ENCODE measurements around the gene RXFP2. TPM values are rescaled to one million over a fixed set of nuclear protein-coding genes. Genes with fewer than 3 reads are reported as not detected.

Gene RXFP2
- total and polyA plus RNA-seq, 12 donors: 0.01 TPM; not detected in 11

DNA sequence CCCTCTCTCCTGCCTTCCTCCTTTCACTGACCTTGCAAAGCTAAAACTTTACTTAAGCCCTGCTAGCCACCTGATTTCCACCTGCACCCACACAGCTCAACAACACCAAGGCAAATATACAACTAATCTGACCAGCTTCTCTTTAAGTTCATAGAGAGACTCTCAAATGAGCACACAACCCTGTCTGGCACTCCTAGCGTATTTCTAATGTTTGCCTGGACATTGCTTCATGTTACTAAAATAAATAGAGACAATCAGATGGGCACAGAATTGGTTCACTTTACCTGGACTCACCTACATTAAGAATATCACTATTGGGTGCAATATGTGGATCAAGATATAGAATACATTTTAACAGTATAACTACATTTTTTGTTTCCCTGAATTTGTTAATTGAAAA lies 33.2 kb upstream of the RXFP2 start:
- WGBS, 2 donors: 86 to 93% methylated on average over 1 of the region's 1 CpG
- H3K27me3 ChIP-seq: peaks cover 0 to 8% (median 0%) of the 10 kb centered on the region in 7 donors
- no peak for ATAC-seq

GRCh38 chr13:31717583-31717982 lies 21.7 kb upstream of the RXFP2 start:
- no peak for DNase-seq
- no peak for ATAC-seq
- Histone ChIP-seq H3K27me3 (peaks cover 0 to 33% (median 0%) of the 10 kb centered on the region in 7 donors), H3K4me3 (no peak overlapping the region), H3K9me3 (no peaks in the 10 kb centered on the region), H3K4me1 (no peaks in the 10 kb centered on the region), H3K27ac (no peak overlapping the region), H3K36me3 (no peaks in the 10 kb centered on the region)
- intact Hi-C loops (cut with DNase I): loop anchor here in 1 of 10 donors (10.0 kb wide), 1 partner anchor 183 kb away; no protein-coding TSS in a partner anchor
- TF ChIP-seq, protein P1, sequence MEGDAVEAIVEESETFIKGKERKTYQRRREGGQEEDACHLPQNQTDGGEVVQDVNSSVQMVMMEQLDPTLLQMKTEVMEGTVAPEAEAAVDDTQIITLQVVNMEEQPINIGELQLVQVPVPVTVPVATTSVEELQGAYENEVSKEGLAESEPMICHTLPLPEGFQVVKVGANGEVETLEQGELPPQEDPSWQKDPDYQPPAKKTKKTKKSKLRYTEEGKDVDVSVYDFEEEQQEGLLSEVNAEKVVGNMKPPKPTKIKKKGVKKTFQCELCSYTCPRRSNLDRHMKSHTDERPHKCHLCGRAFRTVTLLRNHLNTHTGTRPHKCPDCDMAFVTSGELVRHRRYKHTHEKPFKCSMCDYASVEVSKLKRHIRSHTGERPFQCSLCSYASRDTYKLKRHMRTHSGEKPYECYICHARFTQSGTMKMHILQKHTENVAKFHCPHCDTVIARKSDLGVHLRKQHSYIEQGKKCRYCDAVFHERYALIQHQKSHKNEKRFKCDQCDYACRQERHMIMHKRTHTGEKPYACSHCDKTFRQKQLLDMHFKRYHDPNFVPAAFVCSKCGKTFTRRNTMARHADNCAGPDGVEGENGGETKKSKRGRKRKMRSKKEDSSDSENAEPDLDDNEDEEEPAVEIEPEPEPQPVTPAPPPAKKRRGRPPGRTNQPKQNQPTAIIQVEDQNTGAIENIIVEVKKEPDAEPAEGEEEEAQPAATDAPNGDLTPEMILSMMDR (IDR thresholded peaks at IDR 0.05): no peak

More for the DNA sequence above, 33.2 kb upstream of the RXFP2 start:
- H3K4me1 ChIP-seq: peaks cover 0 to 5% (median 0%) of the 10 kb centered on the region in 9 donors
- TF ChIP-seq, protein P1 (IDR thresholded peaks at IDR 0.05): no peak
- intact Hi-C loops (cut with DNase I): no loop called here
- no peak overlapping the region for H3K27ac ChIP-seq
- H3K4me3 ChIP-seq: no peak overlapping the region
- H3K9me3 ChIP-seq: no peaks in the 10 kb centered on the region
- no peaks in the 10 kb centered on the region for H3K36me3 ChIP-seq
- no peak for DNase-seq

- Histone ChIP-seq H3K4me1 (no peaks in the 10 kb centered on the region), H3K27me3 (peaks cover 0 to 43% (median 0%) of the 10 kb centered on the region in 7 donors), H3K9me3 (no peaks in the 10 kb centered on the region), H3K27ac (no peak overlapping the region), H3K36me3 (no peaks in the 10 kb centered on the region), H3K4me3 (no peak overlapping the region)
- TF ChIP-seq, protein P1 (IDR thresholded peaks at IDR 0.05): no peak
- 79 to 93% methylated on average over 3 of the region's 3 CpGs for WGBS, 2 donors
- DNase-seq: no peak
- intact Hi-C loops (cut with DNase I): loop anchor here in 1 of 10 donors (10.0 kb wide), 1 partner anchor 184 kb away; no protein-coding TSS in a partner anchor
- ATAC-seq: no peak
Measured at GRCh38 chr13:31719214-31719613, 20.1 kb upstream of the RXFP2 start.

DNA sequence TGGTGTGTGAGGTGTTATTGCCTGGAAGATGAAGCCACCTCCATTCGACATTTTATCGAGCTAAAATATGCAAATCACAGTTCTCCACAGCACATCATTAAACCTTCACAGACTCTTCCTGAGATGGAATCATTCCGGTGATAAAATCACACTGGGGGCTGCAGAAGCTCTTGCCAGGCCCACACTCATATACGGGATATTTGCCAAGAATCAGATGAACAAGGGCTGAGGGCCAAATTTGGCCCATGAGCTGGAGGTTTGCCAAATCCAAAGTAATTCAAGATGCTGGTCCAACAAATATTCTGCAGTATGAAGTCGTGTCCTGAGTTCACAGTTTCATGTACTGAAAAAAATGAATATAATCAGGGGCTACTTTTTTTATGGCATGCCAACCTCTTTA lies 16.7 kb upstream of the RXFP2 start:
- intact Hi-C loops (cut with DNase I): no loop called here
- WGBS, 2 donors: 7 to 10% methylated on average over 5 of the region's 5 CpGs
- no peaks in the 10 kb centered on the region for H3K9me3 ChIP-seq
- no peak overlapping the region for H3K4me3 ChIP-seq
- H3K27ac ChIP-seq: no peak overlapping the region
- no peak for DNase-seq
- H3K27me3 ChIP-seq: peaks cover 0 to 36% (median 7%) of the 10 kb centered on the region in 7 donors
- no peaks in the 10 kb centered on the region for H3K4me1 ChIP-seq
- no peak for ATAC-seq
- H3K36me3 ChIP-seq: no peaks in the 10 kb centered on the region
- TF ChIP-seq, protein P1 (IDR thresholded peaks at IDR 0.05): no peak

Measured in heart right ventricle (tissue), 16 donors.